ENCODE data around the gene DOCK10. TPM values are rescaled to one million over a fixed set of nuclear protein-coding genes. Genes with fewer than 3 reads are reported as not detected.

DOCK10 gene
- total and polyA plus RNA-seq, 2 donors (not counting 3 experiments of a cell fraction or from before 2014, with no cell fraction given), result 5.8 to 23.0 TPM

DNA sequence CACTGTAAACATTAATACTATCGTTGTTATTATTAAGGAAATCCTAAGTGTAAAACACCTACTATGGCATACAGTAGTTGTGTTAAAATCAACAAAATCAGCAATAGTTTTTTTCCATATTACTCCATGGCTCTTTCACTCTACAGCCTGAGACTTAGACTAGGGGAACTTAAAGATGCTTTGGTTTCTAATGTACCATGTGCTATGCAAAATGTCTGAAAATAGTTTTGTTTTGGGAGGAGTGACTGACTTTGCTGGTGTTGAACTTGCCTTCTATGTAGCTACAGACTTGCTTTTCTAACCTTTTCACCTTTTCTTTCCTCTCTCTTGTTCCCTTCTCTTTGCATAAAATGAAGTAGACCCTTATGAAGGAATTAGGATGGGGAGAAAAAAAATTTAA is 167.1 kb downstream of the DOCK10 start:
- H3K9ac ChIP-seq (replicated peaks; ENCODE audit: extremely low read depth, insufficient read depth, low read length), result no peak overlapping the region
- H4K20me1 ChIP-seq (replicated peaks; ENCODE audit: control insufficient read depth, extremely low read depth, insufficient read depth, low read length), result no peaks in the 10 kb centered on the region
- FAIRE-seq (no peak), DNase-seq (ENCODE audit: low read depth, low spot score) (no peak)
- H3K4me2 ChIP-seq (ENCODE audit: insufficient read depth, low read length), result no peak overlapping the region
- H3K9me3 ChIP-seq (replicated peaks; ENCODE audit: control insufficient read depth, insufficient read depth, low read length), result no peaks in the 10 kb centered on the region
- H3K27me3 ChIP-seq (ENCODE audit: control insufficient read depth in 2 of 2, insufficient read depth in 2 of 2, low read length in 2 of 2), result no peaks in the 10 kb centered on the region
- H2AFZ ChIP-seq (ENCODE audit: low read depth, low read length), result no peak overlapping the region
- no peak overlapping the region for H3K27ac ChIP-seq (ENCODE audit: insufficient read depth, low read depth, low read length)
- no peaks in the 10 kb centered on the region for H3K79me2 ChIP-seq (ENCODE audit: control insufficient read depth, insufficient read depth, low read length)
- BruUV-seq (replicated peaks), result no TSS peak
- POLR2A ChIA-PET, result no interaction called here
- dilution Hi-C loops (cut with MboI; ENCODE audit: extremely low pct_ligation_motif_present, low sequenced_read_pairs) (no loop called here), intact Hi-C loops (cut with micrococcal nuclease) (no loop called here)
- peaks cover 0 to 9% of the 10 kb centered on the region in 2 experiments for H3K36me3 ChIP-seq (ENCODE audit: control insufficient read depth in 2 of 2, extremely low read depth in 1 of 2, insufficient read depth in 2 of 2, low read length in 2 of 2)
- CTCF ChIA-PET, result no interaction called here
- H3K9me1 ChIP-seq (replicated peaks; ENCODE audit: control insufficient read depth, extremely low read depth, insufficient read depth, low read length), result no peaks in the 10 kb centered on the region
- TF ChIP-seq MYC (IDR thresholded peaks at IDR 0.05; ENCODE audit: low read depth, low read length), result no peak
- TF ChIP-seq POLR2A (IDR thresholded peaks at IDR 0.05; ENCODE audit: low read depth, low read length), result no peak
- no peak for TF ChIP-seq EZH2 (IDR thresholded peaks at IDR 0.05; ENCODE audit: borderline replicate concordance, low read depth, low read length, severe bottlenecking)
- TF ChIP-seq, protein P1, sequence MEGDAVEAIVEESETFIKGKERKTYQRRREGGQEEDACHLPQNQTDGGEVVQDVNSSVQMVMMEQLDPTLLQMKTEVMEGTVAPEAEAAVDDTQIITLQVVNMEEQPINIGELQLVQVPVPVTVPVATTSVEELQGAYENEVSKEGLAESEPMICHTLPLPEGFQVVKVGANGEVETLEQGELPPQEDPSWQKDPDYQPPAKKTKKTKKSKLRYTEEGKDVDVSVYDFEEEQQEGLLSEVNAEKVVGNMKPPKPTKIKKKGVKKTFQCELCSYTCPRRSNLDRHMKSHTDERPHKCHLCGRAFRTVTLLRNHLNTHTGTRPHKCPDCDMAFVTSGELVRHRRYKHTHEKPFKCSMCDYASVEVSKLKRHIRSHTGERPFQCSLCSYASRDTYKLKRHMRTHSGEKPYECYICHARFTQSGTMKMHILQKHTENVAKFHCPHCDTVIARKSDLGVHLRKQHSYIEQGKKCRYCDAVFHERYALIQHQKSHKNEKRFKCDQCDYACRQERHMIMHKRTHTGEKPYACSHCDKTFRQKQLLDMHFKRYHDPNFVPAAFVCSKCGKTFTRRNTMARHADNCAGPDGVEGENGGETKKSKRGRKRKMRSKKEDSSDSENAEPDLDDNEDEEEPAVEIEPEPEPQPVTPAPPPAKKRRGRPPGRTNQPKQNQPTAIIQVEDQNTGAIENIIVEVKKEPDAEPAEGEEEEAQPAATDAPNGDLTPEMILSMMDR (IDR thresholded peaks at IDR 0.05; ENCODE audit: extremely low read depth in 1 of 2, insufficient read depth in 1 of 2, low read depth in 1 of 2, low read length in 2 of 2), result no peak
- no peaks in the 10 kb centered on the region for H3K4me1 ChIP-seq (ENCODE audit: control insufficient read depth, extremely low read depth, insufficient read depth, low read length)
- H3K4me3 ChIP-seq (replicated peaks in 1 of 3; ENCODE audit: insufficient read depth in 1 of 3, low read depth in 1 of 3, low read length in 3 of 3), result no peak overlapping the region

DNA sequence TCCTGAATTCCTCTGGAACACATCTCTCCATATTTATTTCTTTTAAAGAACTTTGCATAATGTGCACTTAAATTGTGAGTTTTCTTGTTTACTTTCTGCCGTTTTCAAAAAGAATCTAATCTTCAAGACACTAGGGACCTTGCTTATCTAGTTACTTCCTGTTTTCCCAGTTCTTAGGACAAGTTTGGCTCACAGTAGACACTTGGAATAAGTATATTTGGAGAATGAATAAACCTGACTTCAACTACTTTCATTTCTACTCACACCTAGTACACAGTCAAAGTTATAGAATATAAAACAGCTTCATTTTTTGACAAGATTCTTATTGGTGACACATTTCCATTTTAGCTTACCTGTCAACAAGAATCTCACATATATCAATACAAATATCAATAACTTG is 170.5 kb downstream of the DOCK10 start:
- dilution Hi-C loops (cut with MboI; ENCODE audit: extremely low pct_ligation_motif_present, low sequenced_read_pairs) (no loop called here), intact Hi-C loops (cut with micrococcal nuclease) (no loop called here)
- no peak for DNase-seq (ENCODE audit: low read depth, low spot score)
- Histone ChIP-seq H3K36me3 (ENCODE audit: control insufficient read depth in 2 of 2, extremely low read depth in 1 of 2, insufficient read depth in 2 of 2, low read length in 2 of 2) (peaks cover 0 to 9% of the 10 kb centered on the region in 2 experiments), H3K79me2 (ENCODE audit: control insufficient read depth, insufficient read depth, low read length) (no peaks in the 10 kb centered on the region), H4K20me1 (replicated peaks; ENCODE audit: control insufficient read depth, extremely low read depth, insufficient read depth, low read length) (no peaks in the 10 kb centered on the region), H3K4me1 (ENCODE audit: control insufficient read depth, extremely low read depth, insufficient read depth, low read length) (no peaks in the 10 kb centered on the region), H3K27me3 (ENCODE audit: control insufficient read depth in 2 of 2, insufficient read depth in 2 of 2, low read length in 2 of 2) (no peaks in the 10 kb centered on the region), H3K4me3 (replicated peaks in 1 of 3; ENCODE audit: insufficient read depth in 1 of 3, low read depth in 1 of 3, low read length in 3 of 3) (no peak overlapping the region), H3K9ac (replicated peaks; ENCODE audit: extremely low read depth, insufficient read depth, low read length) (no peak overlapping the region), H3K4me2 (ENCODE audit: insufficient read depth, low read length) (no peak overlapping the region), H3K27ac (ENCODE audit: insufficient read depth, low read depth, low read length) (no peak overlapping the region), H2AFZ (ENCODE audit: low read depth, low read length) (no peak overlapping the region), H3K9me1 (replicated peaks; ENCODE audit: control insufficient read depth, extremely low read depth, insufficient read depth, low read length) (no peaks in the 10 kb centered on the region), H3K9me3 (replicated peaks; ENCODE audit: control insufficient read depth, insufficient read depth, low read length) (no peaks in the 10 kb centered on the region)
- ChIA-PET CTCF (no interaction called here), POLR2A (no interaction called here)
- TF ChIP-seq, protein P2, sequence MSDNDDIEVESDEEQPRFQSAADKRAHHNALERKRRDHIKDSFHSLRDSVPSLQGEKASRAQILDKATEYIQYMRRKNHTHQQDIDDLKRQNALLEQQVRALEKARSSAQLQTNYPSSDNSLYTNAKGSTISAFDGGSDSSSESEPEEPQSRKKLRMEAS (IDR thresholded peaks at IDR 0.05; ENCODE audit: insufficient read depth, insufficient read length), result no peak
- TF ChIP-seq, protein P1 (IDR thresholded peaks at IDR 0.05; ENCODE audit: extremely low read depth in 1 of 2, insufficient read depth in 1 of 2, low read depth in 1 of 2, low read length in 2 of 2), result no peak
- TF ChIP-seq GATA2 (IDR thresholded peaks at IDR 0.05; ENCODE audit: insufficient read depth, insufficient read length, low read depth, low read length) (no peak), POLR2AphosphoS5 (IDR thresholded peaks at IDR 0.05; ENCODE audit: insufficient read depth, low read depth, low read length) (no peak), JUN (IDR thresholded peaks at IDR 0.05; ENCODE audit: borderline replicate concordance, insufficient read depth, insufficient read length, low read depth) (no peak)
- no peak for FAIRE-seq
- BruUV-seq (replicated peaks), result no TSS peak
